Activated B cell treated with CpG ODN at 0.5 μM for 24 hours (primary cell): ENCODE measurements around the gene PDLIM7. TPM values are rescaled to one million over a fixed set of nuclear protein-coding genes. Genes with fewer than 3 reads are reported as not detected.

ENCODE experiments used
- ATAC-seq: fragments of 200-7000 bp; cut with Tn5 transposase; one replicate; pipeline ENCODE4 v1.10.0; 2021; ENCODE audit warnings: low read depth, mild to moderate bottlenecking, moderate library complexity
- CTCF ChIA-PET: fragments of 350-600 bp; sonication (Branson Sonifier 250); formaldehyde crosslinking; loops from one replicate; lab custom pipeline; 2021; ENCODE audit warnings: antibody characterized with exemption; lab: Charles Lee
- POLR2A ChIA-PET: fragments of 350-600 bp; sonication (Branson Sonifier 250); formaldehyde crosslinking; loops from one replicate; lab custom pipeline; 2021; ENCODE audit warnings: antibody characterized with exemption; lab: Charles Lee
- DNase-seq: peaks from one replicate; pipeline ENCODE4 v3.0.0; 2022
- H3K27ac Mint-ChIP-seq: one replicate; pipeline ENCODE4 v1.8.0; 2020; ENCODE audit warnings: mixed read lengths
- H3K27me3 Mint-ChIP-seq: one replicate; pipeline ENCODE4 v1.8.0; 2021; ENCODE audit warnings: mixed read lengths
- H3K36me3 Mint-ChIP-seq: one replicate; pipeline ENCODE4 v1.8.0; 2021; ENCODE audit warnings: low read depth, mixed read lengths
- H3K4me1 Mint-ChIP-seq: one replicate; pipeline ENCODE4 v1.8.0; 2021; ENCODE audit warnings: mixed read lengths
- H3K4me3 Mint-ChIP-seq: one replicate; pipeline ENCODE4 v1.8.0; 2020; ENCODE audit warnings: mild to moderate bottlenecking, mixed read lengths
- H3K9me3 Mint-ChIP-seq: one replicate; pipeline ENCODE4 v1.8.0; 2020; ENCODE audit warnings: mixed read lengths
- intact Hi-C: fragments of 100-400 bp; cut with micrococcal nuclease; formaldehyde crosslinking; loops from one replicate; pipeline ENCODE4 v1.15.1; 2024
- total RNA-seq: library from RNA; stranded (reverse); gene quantifications from 2 replicates; pipeline ENCODE4 v1.2.3, GENCODE V29; 2022
- TF ChIP-seq, protein P1 (sequence below): fragments of 200-600 bp; IDR thresholded peaks from one replicate; pipeline ENCODE4 v1.8.0; 2022; ENCODE audit warnings: antibody characterized with exemption, mild to moderate bottlenecking

Gene PDLIM7
- total RNA-seq, 1 donor from 2014 or later = 17.7 TPM

DNA sequence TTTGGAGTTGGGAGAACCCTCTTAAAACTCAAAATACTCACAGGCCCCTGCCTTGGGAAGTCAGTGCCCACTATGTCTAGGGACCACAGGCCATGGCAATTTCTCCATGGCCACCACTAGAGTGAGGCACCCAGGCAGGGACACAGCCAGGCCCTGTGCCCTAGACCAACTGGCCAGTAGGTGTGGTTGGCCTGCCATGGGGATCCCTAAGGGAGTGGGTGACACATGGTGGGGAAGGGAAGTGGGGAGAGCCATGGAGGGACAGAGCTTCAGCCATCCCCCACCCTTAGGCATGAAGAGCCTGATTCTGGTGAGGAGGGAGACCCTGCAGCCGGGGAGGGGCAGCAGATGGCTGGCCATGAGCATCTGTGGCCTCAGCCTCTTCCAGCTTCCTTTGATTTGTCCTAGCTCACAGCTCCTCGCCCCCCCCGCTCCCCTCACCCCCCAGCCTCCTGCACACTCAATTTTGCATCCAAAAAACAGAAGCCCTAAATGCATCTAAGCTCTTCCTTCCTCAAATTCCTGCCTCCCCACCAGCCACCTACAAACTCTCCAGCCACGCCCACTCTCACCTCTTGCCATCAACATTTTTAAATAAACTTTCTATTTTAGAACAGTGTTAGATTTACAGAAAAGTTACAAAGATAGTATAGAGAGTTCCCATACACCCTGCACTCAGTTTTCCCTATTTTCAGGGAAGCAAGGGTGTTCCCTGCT, 22.4 kb downstream of the PDLIM7 start:
- ATAC-seq (no peak), DNase-seq (no peak)
- intact Hi-C loops = no loop called here
- ChIA-PET CTCF (no interaction called here), POLR2A (interaction anchor here (0.7 to 1.4 kb wide), 2 partner anchors 23 to 27 kb away, joined by 3 read pairs; partner anchors contain the start of gene PDLIM7)
- H3K36me3 Mint-ChIP-seq = no peaks in the 10 kb centered on the region
- peaks cover 4% of the 10 kb centered on the region for H3K27me3 Mint-ChIP-seq
- peaks cover 34% of the 10 kb centered on the region for H3K4me1 Mint-ChIP-seq
- H3K9me3 Mint-ChIP-seq = no peaks in the 10 kb centered on the region
- peak overlapping the region; percentile 24 for H3K4me3 Mint-ChIP-seq
- TF ChIP-seq, protein P1, sequence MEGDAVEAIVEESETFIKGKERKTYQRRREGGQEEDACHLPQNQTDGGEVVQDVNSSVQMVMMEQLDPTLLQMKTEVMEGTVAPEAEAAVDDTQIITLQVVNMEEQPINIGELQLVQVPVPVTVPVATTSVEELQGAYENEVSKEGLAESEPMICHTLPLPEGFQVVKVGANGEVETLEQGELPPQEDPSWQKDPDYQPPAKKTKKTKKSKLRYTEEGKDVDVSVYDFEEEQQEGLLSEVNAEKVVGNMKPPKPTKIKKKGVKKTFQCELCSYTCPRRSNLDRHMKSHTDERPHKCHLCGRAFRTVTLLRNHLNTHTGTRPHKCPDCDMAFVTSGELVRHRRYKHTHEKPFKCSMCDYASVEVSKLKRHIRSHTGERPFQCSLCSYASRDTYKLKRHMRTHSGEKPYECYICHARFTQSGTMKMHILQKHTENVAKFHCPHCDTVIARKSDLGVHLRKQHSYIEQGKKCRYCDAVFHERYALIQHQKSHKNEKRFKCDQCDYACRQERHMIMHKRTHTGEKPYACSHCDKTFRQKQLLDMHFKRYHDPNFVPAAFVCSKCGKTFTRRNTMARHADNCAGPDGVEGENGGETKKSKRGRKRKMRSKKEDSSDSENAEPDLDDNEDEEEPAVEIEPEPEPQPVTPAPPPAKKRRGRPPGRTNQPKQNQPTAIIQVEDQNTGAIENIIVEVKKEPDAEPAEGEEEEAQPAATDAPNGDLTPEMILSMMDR = no peak
- H3K27ac Mint-ChIP-seq = no peak overlapping the region

DNA sequence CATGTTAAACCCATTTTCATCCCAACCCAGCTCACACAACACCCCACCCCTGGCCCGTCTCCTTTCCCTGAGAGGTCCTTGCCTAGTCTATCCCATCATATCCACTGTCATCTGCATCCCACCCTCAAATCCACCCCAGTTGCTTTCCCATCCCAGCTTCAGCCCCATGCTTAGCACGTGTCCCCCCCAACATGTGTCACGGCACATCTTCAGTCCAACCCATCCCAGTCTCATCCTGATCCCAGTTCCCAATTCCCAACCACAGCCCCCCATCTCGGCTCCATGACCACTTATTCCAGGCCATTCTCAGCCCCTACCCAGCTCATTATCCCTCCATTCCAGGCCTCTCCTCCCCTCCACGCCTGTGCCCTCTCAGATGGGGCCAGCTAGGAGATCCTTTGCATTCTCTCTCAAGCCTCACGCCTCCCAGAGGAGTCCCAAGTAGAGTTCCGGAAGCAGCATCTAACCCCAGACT, 23.4 kb downstream of the PDLIM7 start:
- Mint-ChIP-seq H3K27me3 (peaks cover 4% of the 10 kb centered on the region), H3K4me1 (peaks cover 24% of the 10 kb centered on the region), H3K9me3 (no peaks in the 10 kb centered on the region), H3K36me3 (no peaks in the 10 kb centered on the region), H3K4me3 (peak overlapping the region; percentile 78), H3K27ac (peak overlapping the region; percentile 12)
- intact Hi-C loops = no loop called here
- TF ChIP-seq, protein P1 = no peak
- ChIA-PET CTCF (interaction anchor here (1.3 kb wide), 1 partner anchor 83 kb away, joined by 3 read pairs; no protein-coding TSS in a partner anchor), POLR2A (interaction anchor here (1.4 kb wide), 1 partner anchor 23 kb away, joined by 3 read pairs; the partner anchor contains the start of gene PDLIM7)
- ATAC-seq = no peak
- no peak for DNase-seq

DNA sequence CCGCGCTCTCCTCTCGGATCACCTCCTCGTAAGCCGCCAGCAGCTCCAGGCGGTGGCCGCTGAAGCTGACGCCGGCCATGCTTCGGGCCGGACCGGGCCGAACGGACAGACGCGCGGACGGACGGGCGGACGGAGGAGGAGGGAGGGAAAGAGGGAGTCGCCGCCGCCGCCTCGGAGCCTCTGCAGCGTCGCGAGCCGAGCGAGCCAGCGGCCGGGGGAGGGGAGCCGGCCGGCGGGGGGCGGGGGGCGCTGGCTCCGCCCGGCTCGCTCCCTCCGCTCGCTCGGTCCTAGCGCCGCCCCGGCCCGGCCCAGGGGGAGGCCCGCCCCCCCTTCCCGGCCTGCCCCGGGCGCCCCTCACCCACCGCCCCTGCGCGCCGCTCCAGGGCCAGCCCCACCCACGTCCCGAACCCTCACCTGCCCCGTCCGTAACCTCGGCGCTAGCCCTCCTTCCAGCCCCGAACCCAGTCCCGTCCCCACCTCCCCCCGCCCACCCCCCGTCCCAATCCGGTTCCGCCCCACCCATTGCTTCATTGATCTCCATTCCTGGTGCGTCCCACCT, 23.9 kb downstream of the PDLIM7 start, which contains the start of gene DBN1:
TSS of gene DBN1 (minus strand) at position 192 of the 559 bp plus-strand sequence. CDS start at position 79, 113 bp downstream.
- DNase-seq = peak; percentile 33
- Mint-ChIP-seq H3K9me3 (no peaks in the 10 kb centered on the region), H3K4me1 (peaks cover 19% of the 10 kb centered on the region), H3K36me3 (no peaks in the 10 kb centered on the region), H3K4me3 (peak within 1 kb of the TSS; percentile 78), H3K27ac (peak within 1 kb of the TSS; percentile 12), H3K27me3 (peaks cover 4% of the 10 kb centered on the region)
- CTCF ChIA-PET = interaction anchor here (1.3 kb wide), 1 partner anchor 83 kb away, joined by 3 read pairs; no protein-coding TSS in a partner anchor
- POLR2A ChIA-PET = interaction anchor here (1.4 kb wide), 1 partner anchor 24 kb away, joined by 3 read pairs; the partner anchor contains the start of gene PDLIM7
- ATAC-seq = peak; percentile 64
- TF ChIP-seq, protein P1 = no peak
- intact Hi-C loops = no loop called here

DNA sequence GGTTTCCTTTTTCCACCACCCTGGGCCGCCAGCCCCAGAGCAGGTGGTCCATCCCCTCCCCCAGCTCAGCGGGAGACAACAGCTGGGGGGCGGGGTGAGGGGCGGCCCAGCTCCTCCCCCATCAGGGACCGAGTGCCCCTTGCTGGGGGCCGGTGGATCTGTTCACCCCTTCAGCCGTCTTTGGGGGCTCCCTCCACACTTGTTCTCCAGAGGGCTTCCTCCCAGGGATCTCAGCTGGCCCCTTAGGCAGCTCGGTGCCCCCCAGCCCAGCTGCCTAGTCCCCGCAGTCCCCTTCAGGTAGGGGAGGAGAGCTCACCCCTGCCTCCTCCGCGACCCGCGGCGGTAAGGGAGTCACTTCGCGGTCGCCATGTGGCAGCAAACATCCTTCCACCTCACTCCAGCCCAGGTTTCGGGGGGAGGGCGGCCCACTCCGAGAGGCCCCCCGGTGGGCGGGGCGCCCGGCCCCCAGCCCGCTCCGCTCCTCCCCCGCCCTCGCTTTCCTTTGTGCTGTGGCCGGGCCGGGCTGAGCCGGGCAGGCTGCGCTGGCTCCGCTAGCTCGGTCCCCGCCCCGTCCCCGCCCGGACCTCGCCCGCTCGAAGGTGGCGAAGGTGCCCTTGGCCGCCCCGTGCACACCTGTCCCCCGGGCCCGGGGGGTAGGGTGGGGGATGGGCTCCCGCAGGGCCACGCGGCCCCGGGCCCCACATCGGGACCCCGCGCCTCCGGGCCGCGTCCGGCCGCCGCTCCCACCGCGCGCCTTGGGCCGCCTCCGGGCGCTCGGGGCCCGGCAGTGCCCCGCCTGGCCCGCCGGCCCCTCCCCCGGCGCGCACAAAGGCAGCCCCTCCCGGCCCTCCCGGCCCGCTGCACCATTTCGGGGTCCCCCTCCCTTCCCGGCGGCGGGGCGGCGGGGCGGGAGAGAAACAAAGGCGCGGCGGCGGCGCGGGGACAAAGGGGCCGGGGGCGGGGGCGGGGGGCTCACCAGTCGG, 24.7 kb downstream of the PDLIM7 start:
- TF ChIP-seq, protein P1 = no peak
- H3K4me1 Mint-ChIP-seq = peaks cover 16% of the 10 kb centered on the region
- H3K4me3 Mint-ChIP-seq = peak overlapping the region; percentile 76
- DNase-seq = peak; percentile 36
- ATAC-seq = peak; percentile 60
- H3K27me3 Mint-ChIP-seq = peaks cover 4% of the 10 kb centered on the region
- H3K27ac Mint-ChIP-seq = no peak overlapping the region
- intact Hi-C loops = loop anchor here (1.0 kb wide), 1 partner anchor 16 kb away; no protein-coding TSS in a partner anchor
- no peaks in the 10 kb centered on the region for H3K9me3 Mint-ChIP-seq
- H3K36me3 Mint-ChIP-seq = no peaks in the 10 kb centered on the region
- ChIA-PET CTCF (interaction anchor here (0.8 to 1.3 kb wide), 4 partner anchors 18 to 83 kb away, joined by 3 to 5 read pairs (median 4); no protein-coding TSS in a partner anchor), POLR2A (interaction anchor here (0.9 to 1.6 kb wide), 2 partner anchors 29 to 37 kb away, joined by 3 read pairs; partner anchors contain the start of gene DOK3)
